GM23338 (cell line): Measurements from ENCODE around the gene KCNAB3. TPM values are rescaled to one million over a fixed set of nuclear protein-coding genes. Genes with fewer than 3 reads are reported as not detected.

ENCODE experiments used
- ATAC-seq: fragments of 200-7000 bp; cut with Tn5 transposase; 3 replicates; pipeline ENCODE4 v1.9.1; 2020
- DNase-seq: peaks from one replicate; pipeline ENCODE4 v3.0.0-alpha.2; 2015; ENCODE audit warnings: low spot score
- H2AFZ ChIP-seq: fragments of 200-600 bp; sonication (generic); 2 replicates; pipeline ENCODE4 v1.8.0; 2016; ENCODE audit warnings: antibody characterized with exemption, mild to moderate bottlenecking, moderate library complexity
- H3F3A ChIP-seq: fragments of 200-600 bp; sonication (generic); replicated peaks from 2 replicates; pipeline ENCODE4 v1.8.0; 2017; ENCODE audit warnings: antibody characterized with exemption, mixed run types, low read depth
- H3K27ac ChIP-seq: fragments of 200-600 bp; sonication (generic); 2 replicates; pipeline ENCODE4 v1.6.1; 2016; ENCODE audit warnings: low read depth
- H3K27me3 ChIP-seq: fragments of 200-600 bp; sonication (generic); 2 replicates; pipeline ENCODE4 v1.8.0; 2016; ENCODE audit warnings: mild to moderate bottlenecking, mixed run types, moderate library complexity; ENCODE audit not compliant: insufficient read depth
- H3K36me3 ChIP-seq: fragments of 200-600 bp; sonication (generic); 2 replicates; pipeline ENCODE4 v1.8.0; 2016; ENCODE audit warnings: mild to moderate bottlenecking; ENCODE audit not compliant: insufficient read depth
- H3K4me1 ChIP-seq: fragments of 200-600 bp; sonication (generic); 2 replicates; pipeline ENCODE4 v1.8.0; 2016; ENCODE audit warnings: mild to moderate bottlenecking, moderate library complexity; ENCODE audit not compliant: insufficient read depth
- H3K4me2 ChIP-seq: fragments of 200-600 bp; sonication (generic); 2 replicates; pipeline ENCODE4 v1.7.1; 2017; ENCODE audit warnings: mixed run types
- H3K4me3 ChIP-seq: fragments of 200-600 bp; sonication (generic); 2 replicates; pipeline ENCODE4 v1.6.1; 2016; ENCODE audit warnings: mixed run types
- H3K79me2 ChIP-seq: fragments of 200-600 bp; sonication (generic); replicated peaks from 2 replicates; pipeline ENCODE4 v1.8.0; 2017; ENCODE audit warnings: mild to moderate bottlenecking; ENCODE audit not compliant: insufficient read depth
- H3K9me2 ChIP-seq: fragments of 200-600 bp; sonication (generic); 2 replicates; pipeline ENCODE4 v1.8.0; 2017; ENCODE audit not compliant: insufficient read depth
- H4K20me1 ChIP-seq: fragments of 200-600 bp; sonication (generic); replicated peaks from 2 replicates; pipeline ENCODE4 v1.8.0; 2017; ENCODE audit warnings: mild to moderate bottlenecking; ENCODE audit not compliant: insufficient read depth
- H3K27ac Mint-ChIP-seq: 2 replicates; pipeline ENCODE4 v1.8.0; 2020; ENCODE audit warnings: inconsistent platforms, mild to moderate bottlenecking, moderate library complexity, mixed read lengths
- H3K27me3 Mint-ChIP-seq: 3 replicates; pipeline ENCODE4 v1.8.0; 2022; ENCODE audit warnings: low read depth, mild to moderate bottlenecking, moderate library complexity, mixed read lengths, inconsistent platforms; ENCODE audit not compliant: insufficient read depth, poor library complexity
- H3K36me3 Mint-ChIP-seq: 3 replicates; pipeline ENCODE4 v1.8.0; 2021; ENCODE audit warnings: low read depth, mild to moderate bottlenecking, inconsistent platforms, moderate library complexity, mixed read lengths
- H3K4me1 Mint-ChIP-seq: 3 replicates; pipeline ENCODE4 v1.8.0; 2020; ENCODE audit warnings: mild to moderate bottlenecking, inconsistent platforms, mixed read lengths
- H3K4me3 Mint-ChIP-seq: 3 replicates; pipeline ENCODE4 v1.8.0; 2021; ENCODE audit warnings: moderate library complexity, mild to moderate bottlenecking, inconsistent platforms, mixed read lengths
- H3K9me3 Mint-ChIP-seq: 3 replicates; pipeline ENCODE4 v1.8.0; 2020; ENCODE audit warnings: moderate library complexity, mild to moderate bottlenecking, inconsistent platforms, mixed read lengths
- CREB1 ChIP-seq: fragments of 250-450 bp; sonication (Bioruptor Pico); IDR thresholded peaks from 2 replicates; pipeline ENCODE4 v1.5.0; 2020; ENCODE audit warnings: low read depth, mild to moderate bottlenecking, moderate library complexity
- ETS1 ChIP-seq: IDR thresholded peaks from 2 replicates; pipeline ENCODE4 v1.6.1; 2016; ENCODE audit warnings: antibody characterized with exemption
- EZH2 ChIP-seq: fragments of 200-600 bp; sonication (generic); IDR thresholded peaks from one replicate; pipeline ENCODE4 v1.8.0; 2017; ENCODE audit warnings: antibody characterized with exemption, mild to moderate bottlenecking, low read depth; ENCODE audit not compliant: unreplicated experiment
- EZH2phosphoT487 ChIP-seq: fragments of 200-600 bp; sonication (generic); IDR thresholded peaks from one replicate; pipeline ENCODE4 v1.8.1; 2018; ENCODE audit warnings: antibody characterized with exemption; ENCODE audit not compliant: unreplicated experiment
- JUNB ChIP-seq: IDR thresholded peaks from one replicate; pipeline ENCODE4 v1.6.1; 2016; ENCODE audit warnings: antibody characterized with exemption; ENCODE audit not compliant: unreplicated experiment
- NANOG ChIP-seq: IDR thresholded peaks from 2 replicates; pipeline ENCODE4 v1.6.1; 2016; ENCODE audit warnings: antibody characterized with exemption, borderline replicate concordance
- POLR2AphosphoS5 ChIP-seq: IDR thresholded peaks from 2 replicates; pipeline ENCODE4 v1.6.1; 2016; ENCODE audit warnings: antibody characterized with exemption, low read depth
- STAT1 ChIP-seq: IDR thresholded peaks from one replicate; pipeline ENCODE4 v1.6.1; 2016; ENCODE audit warnings: antibody characterized with exemption; ENCODE audit not compliant: unreplicated experiment
- ZNF114 ChIP-seq: fragments of 250-450 bp; sonication (Bioruptor Pico); IDR thresholded peaks from 2 replicates; pipeline ENCODE4 v1.5.0; 2020; ENCODE audit warnings: mild to moderate bottlenecking, moderate library complexity
- ZNF331 ChIP-seq: fragments of 250-450 bp; sonication (Bioruptor Pico); IDR thresholded peaks from 2 replicates; pipeline ENCODE4 v1.5.0; 2020; ENCODE audit warnings: low read depth, mild to moderate bottlenecking, moderate library complexity
- polyA plus RNA-seq: library from polyadenylated mRNA; unstranded; fragments of >200 nt; fragmentation: Nextera tagmentation; extraction: Ambion mirVana; gene quantifications from 2 replicates; pipeline ENCODE4 v1.2.1, GENCODE V29; 2016
- total RNA-seq: library from RNA; depleted of rRNA; stranded (reverse); fragments of >200 nt; shearing (Covaris generic); gene quantifications from 2 replicates; pipeline ENCODE4 v1.2.3, GENCODE V29; 2014
- TF ChIP-seq, protein P1 (sequence below), 2 experiments: fragments of 200-600 bp in 1 of 2; sonication (generic) in 1 of 2; conservative IDR thresholded peaks; 2 replicates each; pipeline versions ENCODE4 v1.5.1 to v1.6.1; 2016 to 2017; ENCODE audit warnings: antibody characterized with exemption in 2 of 2, low read depth in 2 of 2, mild to moderate bottlenecking in 2 of 2, moderate library complexity in 1 of 2
- TF ChIP-seq, protein P2 (sequence below): IDR thresholded peaks from one replicate; pipeline ENCODE4 v1.6.1; 2018; ENCODE audit warnings: antibody characterized with exemption; ENCODE audit not compliant: unreplicated experiment
- TF ChIP-seq, protein P3 (sequence below): fragments of 250-450 bp; sonication (Bioruptor Pico); IDR thresholded peaks from 2 replicates; pipeline ENCODE4 v1.5.0; 2020; ENCODE audit warnings: mild to moderate bottlenecking, moderate library complexity

Gene KCNAB3
- total and polyA plus RNA-seq, 2 experiments from 2014 or later, result 0.45 to 1.0 TPM

DNA sequence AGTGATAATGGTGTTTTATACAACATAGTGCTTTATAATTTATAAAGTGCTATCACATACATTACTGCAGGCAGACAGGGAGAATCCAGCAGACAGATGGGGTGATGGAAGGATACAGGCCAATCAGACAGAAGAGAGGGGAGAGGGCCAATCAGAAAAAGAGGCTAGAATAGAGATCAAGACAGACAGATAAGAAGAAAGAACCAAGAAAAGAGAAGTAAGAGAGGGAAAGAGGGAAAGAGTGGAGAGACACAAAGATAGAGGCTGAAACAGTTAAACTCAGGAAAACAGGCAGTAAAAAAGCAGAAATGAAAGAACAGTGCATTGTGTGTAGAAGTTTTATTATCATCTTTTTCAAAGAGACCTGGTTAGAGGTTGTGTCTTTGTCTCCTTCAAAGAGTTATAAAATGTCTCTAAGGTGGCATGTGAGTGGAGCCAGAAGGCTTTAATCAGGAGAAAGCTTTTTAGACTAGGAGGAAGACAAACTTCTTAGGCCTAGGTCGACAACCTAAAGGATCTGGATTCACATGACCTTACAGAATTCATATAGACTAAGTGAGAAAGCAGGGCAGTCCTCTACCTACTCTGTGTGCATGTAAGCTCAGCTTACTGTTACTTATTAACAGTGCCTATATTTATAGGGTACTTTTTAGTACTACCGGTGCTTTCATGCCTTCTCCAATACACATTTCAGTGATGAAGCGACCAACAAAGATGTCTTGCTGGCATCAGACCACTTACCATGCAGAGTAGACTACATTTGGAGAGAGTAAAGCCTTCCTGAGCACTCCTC lies 49.4 kb downstream of the KCNAB3 start:
- DNase-seq (no peak), ATAC-seq (no peak)
- Mint-ChIP-seq H3K27ac (no peak overlapping the region), H3K4me3 (no peak overlapping the region), H3K4me1 (peaks cover 3% of the 10 kb centered on the region; the same call in 1 of the 3 replicates), H3K9me3 (no peaks in the 10 kb centered on the region; the same call in 2 of the 3 replicates), H3K27me3 (peaks cover 2% of the 10 kb centered on the region), H3K36me3 (no peaks in the 10 kb centered on the region)
- H3K79me2 ChIP-seq, result no peaks in the 10 kb centered on the region
- H3K4me2 ChIP-seq, result no peak overlapping the region
- TF ChIP-seq POLR2AphosphoS5 (no peak), EZH2phosphoT487 (no peak), EZH2 (no peak), ZNF331 (CRISPR knock-in tag) (no peak), NANOG (no peak), ETS1 (no peak), JUNB (no peak), ZNF114 (no peak), CREB1 (CRISPR knock-in tag) (no peak), STAT1 (no peak)
- TF ChIP-seq, protein P1, sequence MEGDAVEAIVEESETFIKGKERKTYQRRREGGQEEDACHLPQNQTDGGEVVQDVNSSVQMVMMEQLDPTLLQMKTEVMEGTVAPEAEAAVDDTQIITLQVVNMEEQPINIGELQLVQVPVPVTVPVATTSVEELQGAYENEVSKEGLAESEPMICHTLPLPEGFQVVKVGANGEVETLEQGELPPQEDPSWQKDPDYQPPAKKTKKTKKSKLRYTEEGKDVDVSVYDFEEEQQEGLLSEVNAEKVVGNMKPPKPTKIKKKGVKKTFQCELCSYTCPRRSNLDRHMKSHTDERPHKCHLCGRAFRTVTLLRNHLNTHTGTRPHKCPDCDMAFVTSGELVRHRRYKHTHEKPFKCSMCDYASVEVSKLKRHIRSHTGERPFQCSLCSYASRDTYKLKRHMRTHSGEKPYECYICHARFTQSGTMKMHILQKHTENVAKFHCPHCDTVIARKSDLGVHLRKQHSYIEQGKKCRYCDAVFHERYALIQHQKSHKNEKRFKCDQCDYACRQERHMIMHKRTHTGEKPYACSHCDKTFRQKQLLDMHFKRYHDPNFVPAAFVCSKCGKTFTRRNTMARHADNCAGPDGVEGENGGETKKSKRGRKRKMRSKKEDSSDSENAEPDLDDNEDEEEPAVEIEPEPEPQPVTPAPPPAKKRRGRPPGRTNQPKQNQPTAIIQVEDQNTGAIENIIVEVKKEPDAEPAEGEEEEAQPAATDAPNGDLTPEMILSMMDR (conservative IDR thresholded peaks at IDR 0.05; ENCODE audit: low read depth in 2 of 2), result no peak
- TF ChIP-seq, protein P2, sequence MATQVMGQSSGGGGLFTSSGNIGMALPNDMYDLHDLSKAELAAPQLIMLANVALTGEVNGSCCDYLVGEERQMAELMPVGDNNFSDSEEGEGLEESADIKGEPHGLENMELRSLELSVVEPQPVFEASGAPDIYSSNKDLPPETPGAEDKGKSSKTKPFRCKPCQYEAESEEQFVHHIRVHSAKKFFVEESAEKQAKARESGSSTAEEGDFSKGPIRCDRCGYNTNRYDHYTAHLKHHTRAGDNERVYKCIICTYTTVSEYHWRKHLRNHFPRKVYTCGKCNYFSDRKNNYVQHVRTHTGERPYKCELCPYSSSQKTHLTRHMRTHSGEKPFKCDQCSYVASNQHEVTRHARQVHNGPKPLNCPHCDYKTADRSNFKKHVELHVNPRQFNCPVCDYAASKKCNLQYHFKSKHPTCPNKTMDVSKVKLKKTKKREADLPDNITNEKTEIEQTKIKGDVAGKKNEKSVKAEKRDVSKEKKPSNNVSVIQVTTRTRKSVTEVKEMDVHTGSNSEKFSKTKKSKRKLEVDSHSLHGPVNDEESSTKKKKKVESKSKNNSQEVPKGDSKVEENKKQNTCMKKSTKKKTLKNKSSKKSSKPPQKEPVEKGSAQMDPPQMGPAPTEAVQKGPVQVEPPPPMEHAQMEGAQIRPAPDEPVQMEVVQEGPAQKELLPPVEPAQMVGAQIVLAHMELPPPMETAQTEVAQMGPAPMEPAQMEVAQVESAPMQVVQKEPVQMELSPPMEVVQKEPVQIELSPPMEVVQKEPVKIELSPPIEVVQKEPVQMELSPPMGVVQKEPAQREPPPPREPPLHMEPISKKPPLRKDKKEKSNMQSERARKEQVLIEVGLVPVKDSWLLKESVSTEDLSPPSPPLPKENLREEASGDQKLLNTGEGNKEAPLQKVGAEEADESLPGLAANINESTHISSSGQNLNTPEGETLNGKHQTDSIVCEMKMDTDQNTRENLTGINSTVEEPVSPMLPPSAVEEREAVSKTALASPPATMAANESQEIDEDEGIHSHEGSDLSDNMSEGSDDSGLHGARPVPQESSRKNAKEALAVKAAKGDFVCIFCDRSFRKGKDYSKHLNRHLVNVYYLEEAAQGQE, result no peak
- TF ChIP-seq, protein P3, sequence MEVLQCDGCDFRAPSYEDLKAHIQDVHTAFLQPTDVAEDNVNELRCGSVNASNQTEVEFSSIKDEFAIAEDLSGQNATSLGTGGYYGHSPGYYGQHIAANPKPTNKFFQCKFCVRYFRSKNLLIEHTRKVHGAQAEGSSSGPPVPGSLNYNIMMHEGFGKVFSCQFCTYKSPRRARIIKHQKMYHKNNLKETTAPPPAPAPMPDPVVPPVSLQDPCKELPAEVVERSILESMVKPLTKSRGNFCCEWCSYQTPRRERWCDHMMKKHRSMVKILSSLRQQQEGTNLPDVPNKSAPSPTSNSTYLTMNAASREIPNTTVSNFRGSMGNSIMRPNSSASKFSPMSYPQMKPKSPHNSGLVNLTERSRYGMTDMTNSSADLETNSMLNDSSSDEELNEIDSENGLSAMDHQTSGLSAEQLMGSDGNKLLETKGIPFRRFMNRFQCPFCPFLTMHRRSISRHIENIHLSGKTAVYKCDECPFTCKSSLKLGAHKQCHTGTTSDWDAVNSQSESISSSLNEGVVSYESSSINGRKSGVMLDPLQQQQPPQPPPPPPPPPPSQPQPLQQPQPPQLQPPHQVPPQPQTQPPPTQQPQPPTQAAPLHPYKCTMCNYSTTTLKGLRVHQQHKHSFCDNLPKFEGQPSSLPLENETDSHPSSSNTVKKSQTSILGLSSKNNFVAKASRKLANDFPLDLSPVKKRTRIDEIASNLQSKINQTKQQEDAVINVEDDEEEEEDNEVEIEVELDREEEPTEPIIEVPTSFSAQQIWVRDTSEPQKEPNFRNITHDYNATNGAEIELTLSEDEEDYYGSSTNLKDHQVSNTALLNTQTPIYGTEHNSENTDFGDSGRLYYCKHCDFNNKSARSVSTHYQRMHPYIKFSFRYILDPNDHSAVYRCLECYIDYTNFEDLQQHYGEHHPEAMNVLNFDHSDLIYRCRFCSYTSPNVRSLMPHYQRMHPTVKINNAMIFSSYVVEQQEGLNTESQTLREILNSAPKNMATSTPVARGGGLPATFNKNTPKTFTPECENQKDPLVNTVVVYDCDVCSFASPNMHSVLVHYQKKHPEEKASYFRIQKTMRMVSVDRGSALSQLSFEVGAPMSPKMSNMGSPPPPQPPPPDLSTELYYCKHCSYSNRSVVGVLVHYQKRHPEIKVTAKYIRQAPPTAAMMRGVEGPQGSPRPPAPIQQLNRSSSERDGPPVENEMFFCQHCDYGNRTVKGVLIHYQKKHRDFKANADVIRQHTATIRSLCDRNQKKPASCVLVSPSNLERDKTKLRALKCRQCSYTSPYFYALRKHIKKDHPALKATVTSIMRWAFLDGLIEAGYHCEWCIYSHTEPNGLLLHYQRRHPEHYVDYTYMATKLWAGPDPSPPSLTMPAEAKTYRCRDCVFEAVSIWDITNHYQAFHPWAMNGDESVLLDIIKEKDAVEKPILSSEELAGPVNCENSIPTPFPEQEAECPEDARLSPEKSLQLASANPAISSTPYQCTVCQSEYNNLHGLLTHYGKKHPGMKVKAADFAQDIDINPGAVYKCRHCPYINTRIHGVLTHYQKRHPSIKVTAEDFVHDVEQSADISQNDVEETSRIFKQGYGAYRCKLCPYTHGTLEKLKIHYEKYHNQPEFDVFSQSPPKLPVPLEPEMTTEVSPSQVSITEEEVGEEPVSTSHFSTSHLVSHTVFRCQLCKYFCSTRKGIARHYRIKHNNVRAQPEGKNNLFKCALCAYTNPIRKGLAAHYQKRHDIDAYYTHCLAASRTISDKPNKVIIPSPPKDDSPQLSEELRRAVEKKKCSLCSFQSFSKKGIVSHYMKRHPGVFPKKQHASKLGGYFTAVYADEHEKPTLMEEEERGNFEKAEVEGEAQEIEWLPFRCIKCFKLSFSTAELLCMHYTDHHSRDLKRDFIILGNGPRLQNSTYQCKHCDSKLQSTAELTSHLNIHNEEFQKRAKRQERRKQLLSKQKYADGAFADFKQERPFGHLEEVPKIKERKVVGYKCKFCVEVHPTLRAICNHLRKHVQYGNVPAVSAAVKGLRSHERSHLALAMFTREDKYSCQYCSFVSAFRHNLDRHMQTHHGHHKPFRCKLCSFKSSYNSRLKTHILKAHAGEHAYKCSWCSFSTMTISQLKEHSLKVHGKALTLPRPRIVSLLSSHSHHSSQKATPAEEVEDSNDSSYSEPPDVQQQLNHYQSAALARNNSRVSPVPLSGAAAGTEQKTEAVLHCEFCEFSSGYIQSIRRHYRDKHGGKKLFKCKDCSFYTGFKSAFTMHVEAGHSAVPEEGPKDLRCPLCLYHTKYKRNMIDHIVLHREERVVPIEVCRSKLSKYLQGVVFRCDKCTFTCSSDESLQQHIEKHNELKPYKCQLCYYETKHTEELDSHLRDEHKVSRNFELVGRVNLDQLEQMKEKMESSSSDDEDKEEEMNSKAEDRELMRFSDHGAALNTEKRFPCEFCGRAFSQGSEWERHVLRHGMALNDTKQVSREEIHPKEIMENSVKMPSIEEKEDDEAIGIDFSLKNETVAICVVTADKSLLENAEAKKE (CRISPR knock-in tag), result no peak
- H3K27ac ChIP-seq, result no peak overlapping the region
- H4K20me1 ChIP-seq, result no peaks in the 10 kb centered on the region
- no peak overlapping the region for H2AFZ ChIP-seq
- H3K4me1 ChIP-seq, result peaks cover 15% of the 10 kb centered on the region; the same call in 1 of the 2 replicates
- peaks cover 40% of the 10 kb centered on the region for H3K27me3 ChIP-seq
- no peaks in the 10 kb centered on the region for H3F3A ChIP-seq
- H3K4me3 ChIP-seq, result no peak overlapping the region
- no peaks in the 10 kb centered on the region for H3K9me2 ChIP-seq
- H3K36me3 ChIP-seq, result no peaks in the 10 kb centered on the region
